ENCODE data around the gene C4A. TPM values are rescaled to one million over a fixed set of nuclear protein-coding genes. Genes with fewer than 3 reads are reported as not detected.
"Not testable (repeated sequence)": the region's sequence is repeated elsewhere in the genome, so short reads cannot be mapped to it uniquely, and the experiment has no call there.

Gene C4A
- total and polyA plus RNA-seq, 7 donors: 3.0 to 13.2 (median 5.6) TPM

DNA sequence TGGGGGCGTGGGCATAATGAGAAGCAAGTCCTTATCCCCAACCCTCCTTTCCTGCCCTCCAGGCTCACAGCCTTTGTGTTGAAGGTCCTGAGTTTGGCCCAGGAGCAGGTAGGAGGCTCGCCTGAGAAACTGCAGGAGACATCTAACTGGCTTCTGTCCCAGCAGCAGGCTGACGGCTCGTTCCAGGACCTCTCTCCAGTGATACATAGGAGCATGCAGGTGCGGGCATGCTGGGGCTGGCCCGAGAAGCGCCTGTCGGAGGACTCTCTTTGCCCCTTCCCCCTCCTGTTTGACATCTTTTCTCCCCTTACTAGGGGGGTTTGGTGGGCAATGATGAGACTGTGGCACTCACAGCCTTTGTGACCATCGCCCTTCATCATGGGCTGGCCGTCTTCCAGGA lies 46.8 kb downstream of the C4A start:
- 40 to 75% (median 74%) methylated on average over 2 to 7 of the region's 10 CpGs for WGBS, 3 donors
- H3K4me3 ChIP-seq; H3K4me1 ChIP-seq; H3K27me3 ChIP-seq (ENCODE audit: insufficient read depth in 3 of 3, low read length in 2 of 3); H3K9me3 ChIP-seq; H3K36me3 ChIP-seq (ENCODE audit: insufficient read depth in 1 of 2, low read depth in 1 of 2); intact Hi-C loops (cut with DNase I); DNase-seq; H3K27ac ChIP-seq; ATAC-seq: not testable (repeated sequence)

- 92 to 97% (median 92%) methylated on average over 7 to 8 of the region's 14 CpGs for WGBS, 3 donors
- H3K4me1 ChIP-seq; H3K27ac ChIP-seq; ATAC-seq; intact Hi-C loops (cut with DNase I); H3K27me3 ChIP-seq (ENCODE audit: insufficient read depth in 3 of 3, low read length in 2 of 3); H3K9me3 ChIP-seq; H3K36me3 ChIP-seq (ENCODE audit: insufficient read depth in 1 of 2, low read depth in 1 of 2); H3K4me3 ChIP-seq: not testable (repeated sequence)
- peak in 1 of 2 donors; percentile 26 for DNase-seq
Observed at GRCh38 chr6:32029553-32029952, 47.7 kb downstream of the C4A start.

- intact Hi-C loops (cut with DNase I); H3K9me3 ChIP-seq; H3K4me3 ChIP-seq; H3K4me1 ChIP-seq; H3K27ac ChIP-seq; H3K36me3 ChIP-seq (ENCODE audit: insufficient read depth in 1 of 2, low read depth in 1 of 2); H3K27me3 ChIP-seq (ENCODE audit: insufficient read depth in 3 of 3, low read length in 2 of 3); DNase-seq; ATAC-seq: not testable (repeated sequence)
- WGBS, 3 donors: no CpG with 5 or more reads among the region's 16 CpGs
Observed at GRCh38 chr6:32035283-32036013, 53.6 kb downstream of the C4A start.

- DNase-seq: peak; percentile 1 to 3
- H3K36me3 ChIP-seq (ENCODE audit: insufficient read depth in 1 of 2, low read depth in 1 of 2); H3K9me3 ChIP-seq; H3K27ac ChIP-seq; ATAC-seq; H3K27me3 ChIP-seq (ENCODE audit: insufficient read depth in 3 of 3, low read length in 2 of 3); H3K4me1 ChIP-seq; H3K4me3 ChIP-seq; intact Hi-C loops (cut with DNase I): not testable (repeated sequence)
- 76 to 86% (median 79%) methylated on average over 4 to 5 of the region's 5 CpGs for WGBS, 3 donors
Observed at GRCh38 chr6:32037136-32037535, 55.3 kb downstream of the C4A start.

- H3K4me3 ChIP-seq; H3K27ac ChIP-seq; H3K36me3 ChIP-seq (ENCODE audit: insufficient read depth in 1 of 2, low read depth in 1 of 2); H3K27me3 ChIP-seq (ENCODE audit: insufficient read depth in 3 of 3, low read length in 2 of 3); intact Hi-C loops (cut with DNase I); H3K4me1 ChIP-seq; ATAC-seq; H3K9me3 ChIP-seq: not testable (repeated sequence)
- DNase-seq: peak in 1 of 2 donors; percentile 45
- WGBS, 3 donors: 80 to 84% (median 83%) methylated on average over 9 to 15 of the region's 19 CpGs
Observed at GRCh38 chr6:32037598-32038524, 56.0 kb downstream of the C4A start, which contains the start of gene CYP21A2. Gene CYP21A2 (plus strand): TSS chr6:32038415. CDS start chr6:32038423, 8 bp downstream.

DNA sequence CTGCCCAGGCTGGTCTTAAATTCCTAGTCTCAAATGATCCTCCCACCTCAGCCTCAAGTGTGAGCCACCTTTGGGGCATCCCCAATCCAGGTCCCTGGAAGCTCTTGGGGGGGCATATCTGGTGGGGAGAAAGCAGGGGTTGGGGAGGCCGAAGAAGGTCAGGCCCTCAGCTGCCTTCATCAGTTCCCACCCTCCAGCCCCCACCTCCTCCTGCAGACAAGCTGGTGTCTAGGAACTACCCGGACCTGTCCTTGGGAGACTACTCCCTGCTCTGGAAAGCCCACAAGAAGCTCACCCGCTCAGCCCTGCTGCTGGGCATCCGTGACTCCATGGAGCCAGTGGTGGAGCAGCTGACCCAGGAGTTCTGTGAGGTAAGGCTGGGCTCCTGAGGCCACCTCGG lies 57.0 kb downstream of the C4A start:
- WGBS, 3 donors: 74 to 94% (median 79%) methylated on average over 3 to 4 of the region's 5 CpGs
- H3K36me3 ChIP-seq (ENCODE audit: insufficient read depth in 1 of 2, low read depth in 1 of 2); H3K4me3 ChIP-seq; H3K27ac ChIP-seq; H3K4me1 ChIP-seq; intact Hi-C loops (cut with DNase I); ATAC-seq; H3K9me3 ChIP-seq; H3K27me3 ChIP-seq (ENCODE audit: insufficient read depth in 3 of 3, low read length in 2 of 3): not testable (repeated sequence)
- peak in 1 of 2 donors; percentile 16 for DNase-seq

DNA sequence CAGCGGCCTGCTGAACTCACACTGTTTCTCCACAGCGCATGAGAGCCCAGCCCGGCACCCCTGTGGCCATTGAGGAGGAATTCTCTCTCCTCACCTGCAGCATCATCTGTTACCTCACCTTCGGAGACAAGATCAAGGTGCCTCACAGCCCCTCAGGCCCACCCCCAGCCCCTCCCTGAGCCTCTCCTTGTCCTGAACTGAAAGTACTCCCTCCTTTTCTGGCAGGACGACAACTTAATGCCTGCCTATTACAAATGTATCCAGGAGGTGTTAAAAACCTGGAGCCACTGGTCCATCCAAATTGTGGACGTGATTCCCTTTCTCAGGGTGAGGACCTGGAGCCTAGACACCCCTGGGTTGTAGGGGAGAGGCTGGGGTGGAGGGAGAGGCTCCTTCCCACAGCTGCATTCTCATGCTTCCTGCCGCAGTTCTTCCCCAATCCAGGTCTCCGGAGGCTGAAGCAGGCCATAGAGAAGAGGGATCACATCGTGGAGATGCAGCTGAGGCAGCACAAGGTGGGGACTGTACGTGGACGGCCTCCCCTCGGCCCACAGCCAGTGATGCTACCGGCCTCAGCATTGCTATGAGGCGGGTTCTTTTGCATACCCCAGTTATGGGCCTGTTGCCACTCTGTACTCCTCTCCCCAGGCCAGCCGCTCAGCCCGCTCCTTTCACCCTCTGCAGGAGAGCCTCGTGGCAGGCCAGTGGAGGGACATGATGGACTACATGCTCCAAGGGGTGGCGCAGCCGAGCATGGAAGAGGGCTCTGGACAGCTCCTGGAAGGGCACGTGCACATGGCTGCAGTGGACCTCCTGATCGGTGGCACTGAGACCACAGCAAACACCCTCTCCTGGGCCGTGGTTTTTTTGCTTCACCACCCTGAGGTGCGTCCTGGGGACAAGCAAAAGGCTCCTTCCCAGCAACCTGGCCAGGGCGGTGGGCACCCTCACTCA lies 57.7 kb downstream of the C4A start:
- H3K27me3 ChIP-seq (ENCODE audit: insufficient read depth in 3 of 3, low read length in 2 of 3); H3K27ac ChIP-seq; H3K36me3 ChIP-seq (ENCODE audit: insufficient read depth in 1 of 2, low read depth in 1 of 2); H3K4me1 ChIP-seq; ATAC-seq; H3K4me3 ChIP-seq; intact Hi-C loops (cut with DNase I); H3K9me3 ChIP-seq: not testable (repeated sequence)
- DNase-seq: peak in 1 of 2 donors; percentile 46
- WGBS, 3 donors: 65 to 75% (median 68%) methylated on average over 13 to 23 of the region's 24 CpGs

DNA sequence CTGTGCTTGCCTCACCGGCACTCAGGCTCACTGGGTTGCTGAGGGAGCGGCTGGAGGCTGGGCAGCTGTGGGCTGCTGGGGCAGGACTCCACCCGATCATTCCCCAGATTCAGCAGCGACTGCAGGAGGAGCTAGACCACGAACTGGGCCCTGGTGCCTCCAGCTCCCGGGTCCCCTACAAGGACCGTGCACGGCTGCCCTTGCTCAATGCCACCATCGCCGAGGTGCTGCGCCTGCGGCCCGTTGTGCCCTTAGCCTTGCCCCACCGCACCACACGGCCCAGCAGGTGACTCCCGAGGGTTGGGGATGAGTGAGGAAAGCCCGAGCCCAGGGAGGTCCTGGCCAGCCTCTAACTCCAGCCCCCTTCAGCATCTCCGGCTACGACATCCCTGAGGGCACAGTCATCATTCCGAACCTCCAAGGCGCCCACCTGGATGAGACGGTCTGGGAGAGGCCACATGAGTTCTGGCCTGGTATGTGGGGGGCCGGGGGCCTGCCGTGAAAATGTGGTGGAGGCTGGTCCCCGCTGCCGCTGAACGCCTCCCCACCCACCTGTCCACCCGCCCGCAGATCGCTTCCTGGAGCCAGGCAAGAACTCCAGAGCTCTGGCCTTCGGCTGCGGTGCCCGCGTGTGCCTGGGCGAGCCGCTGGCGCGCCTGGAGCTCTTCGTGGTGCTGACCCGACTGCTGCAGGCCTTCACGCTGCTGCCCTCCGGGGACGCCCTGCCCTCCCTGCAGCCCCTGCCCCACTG lies 58.6 kb downstream of the C4A start:
- H3K36me3 ChIP-seq (ENCODE audit: insufficient read depth in 1 of 2, low read depth in 1 of 2); H3K27me3 ChIP-seq (ENCODE audit: insufficient read depth in 3 of 3, low read length in 2 of 3); H3K4me3 ChIP-seq; H3K9me3 ChIP-seq; ATAC-seq; H3K27ac ChIP-seq; H3K4me1 ChIP-seq; intact Hi-C loops (cut with DNase I): not testable (repeated sequence)
- peak in 1 of 2 donors; percentile 36 for DNase-seq
- WGBS, 3 donors: 68 to 84% (median 71%) methylated on average over 12 to 22 of the region's 43 CpGs

DNA sequence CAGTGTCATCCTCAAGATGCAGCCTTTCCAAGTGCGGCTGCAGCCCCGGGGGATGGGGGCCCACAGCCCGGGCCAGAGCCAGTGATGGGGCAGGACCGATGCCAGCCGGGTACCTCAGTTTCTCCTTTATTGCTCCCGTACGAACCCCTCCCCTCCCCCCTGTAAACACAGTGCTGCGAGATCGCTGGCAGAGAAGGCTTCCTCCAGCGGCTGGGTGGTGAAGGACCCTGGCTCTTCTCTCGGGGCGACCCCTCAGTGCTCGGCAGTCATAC lies 59.1 kb downstream of the C4A start:
- 63 to 82% (median 67%) methylated on average over 3 to 7 of the region's 13 CpGs for WGBS, 3 donors
- intact Hi-C loops (cut with DNase I); H3K9me3 ChIP-seq; ATAC-seq; H3K36me3 ChIP-seq (ENCODE audit: insufficient read depth in 1 of 2, low read depth in 1 of 2); H3K27me3 ChIP-seq (ENCODE audit: insufficient read depth in 3 of 3, low read length in 2 of 3); H3K4me1 ChIP-seq; H3K27ac ChIP-seq; H3K4me3 ChIP-seq: not testable (repeated sequence)
- peak in 1 of 2 donors; percentile 26 for DNase-seq

GRCh38 chr6:32041385-32041784 lies 59.5 kb downstream of the C4A start:
- H3K36me3 ChIP-seq (ENCODE audit: insufficient read depth in 1 of 2, low read depth in 1 of 2); H3K9me3 ChIP-seq; intact Hi-C loops (cut with DNase I); H3K4me1 ChIP-seq; H3K27ac ChIP-seq; H3K4me3 ChIP-seq; H3K27me3 ChIP-seq (ENCODE audit: insufficient read depth in 3 of 3, low read length in 2 of 3); ATAC-seq: not testable (repeated sequence)
- DNase-seq: peak in 1 of 2 donors; percentile 18
- 43 to 60% (median 58%) methylated on average over 4 to 6 of the region's 10 CpGs for WGBS, 3 donors
